ENCODE data around the gene NBPF12. TPM values are rescaled to one million over a fixed set of nuclear protein-coding genes. Genes with fewer than 3 reads are reported as not detected.
"Not testable (repeated sequence)": the region's sequence is repeated elsewhere in the genome, so short reads cannot be mapped to it uniquely, and the experiment has no call there.

The NBPF12 gene
- total RNA-seq, 1 donor from 2014 or later, result 8.4 TPM

- FAIRE-seq; H3K36me3 ChIP-seq (ENCODE audit: control insufficient read depth, insufficient read depth, low read length); H3K27me3 ChIP-seq (ENCODE audit: control insufficient read depth, insufficient read depth, low read length): not testable (repeated sequence)
- H3K4me3 ChIP-seq (ENCODE audit: low read depth, low read length), result peak overlapping the region; percentile 64
- DNase-seq (ENCODE audit: low read depth), result peak; percentile 56
Measured at GRCh38 chr1:146938927-146939786, 1.0 kb downstream of the NBPF12 start.

GRCh38 chr1:146940293-146940692, 2.2 kb downstream of the NBPF12 start:
- FAIRE-seq; DNase-seq (ENCODE audit: low read depth); H3K36me3 ChIP-seq (ENCODE audit: control insufficient read depth, insufficient read depth, low read length); H3K4me3 ChIP-seq (ENCODE audit: low read depth, low read length); H3K27me3 ChIP-seq (ENCODE audit: control insufficient read depth, insufficient read depth, low read length): not testable (repeated sequence)

GRCh38 chr1:146943342-146943886, 5.3 kb downstream of the NBPF12 start:
- H3K36me3 ChIP-seq (ENCODE audit: control insufficient read depth, insufficient read depth, low read length); H3K27me3 ChIP-seq (ENCODE audit: control insufficient read depth, insufficient read depth, low read length); DNase-seq (ENCODE audit: low read depth); FAIRE-seq; H3K4me3 ChIP-seq (ENCODE audit: low read depth, low read length): not testable (repeated sequence)

- not testable (repeated sequence) for DNase-seq (ENCODE audit: low read depth); H3K36me3 ChIP-seq (ENCODE audit: control insufficient read depth, insufficient read depth, low read length); H3K4me3 ChIP-seq (ENCODE audit: low read depth, low read length); FAIRE-seq; H3K27me3 ChIP-seq (ENCODE audit: control insufficient read depth, insufficient read depth, low read length)
Measured at GRCh38 chr1:146948127-146948526, 10.0 kb downstream of the NBPF12 start.

- H3K4me3 ChIP-seq (ENCODE audit: low read depth, low read length); H3K27me3 ChIP-seq (ENCODE audit: control insufficient read depth, insufficient read depth, low read length); FAIRE-seq; H3K36me3 ChIP-seq (ENCODE audit: control insufficient read depth, insufficient read depth, low read length); DNase-seq (ENCODE audit: low read depth): not testable (repeated sequence)
Measured at GRCh38 chr1:146964340-146964739, 26.2 kb downstream of the NBPF12 start.

- not testable (repeated sequence) for FAIRE-seq; H3K27me3 ChIP-seq (ENCODE audit: control insufficient read depth, insufficient read depth, low read length); H3K4me3 ChIP-seq (ENCODE audit: low read depth, low read length); H3K36me3 ChIP-seq (ENCODE audit: control insufficient read depth, insufficient read depth, low read length); DNase-seq (ENCODE audit: low read depth)
Measured at GRCh38 chr1:146966351-146966750, 28.2 kb downstream of the NBPF12 start.

- H3K36me3 ChIP-seq (ENCODE audit: control insufficient read depth, insufficient read depth, low read length); H3K27me3 ChIP-seq (ENCODE audit: control insufficient read depth, insufficient read depth, low read length); DNase-seq (ENCODE audit: low read depth); H3K4me3 ChIP-seq (ENCODE audit: low read depth, low read length); FAIRE-seq: not testable (repeated sequence)
Measured at GRCh38 chr1:146970656-146971055, 32.5 kb downstream of the NBPF12 start.

GRCh38 chr1:146972681-146973080, 34.6 kb downstream of the NBPF12 start:
- H3K27me3 ChIP-seq (ENCODE audit: control insufficient read depth, insufficient read depth, low read length); FAIRE-seq; DNase-seq (ENCODE audit: low read depth); H3K4me3 ChIP-seq (ENCODE audit: low read depth, low read length); H3K36me3 ChIP-seq (ENCODE audit: control insufficient read depth, insufficient read depth, low read length): not testable (repeated sequence)

- H3K27me3 ChIP-seq (ENCODE audit: control insufficient read depth, insufficient read depth, low read length); DNase-seq (ENCODE audit: low read depth); FAIRE-seq; H3K36me3 ChIP-seq (ENCODE audit: control insufficient read depth, insufficient read depth, low read length); H3K4me3 ChIP-seq (ENCODE audit: low read depth, low read length): not testable (repeated sequence)
Measured at GRCh38 chr1:146985855-146986254, 47.7 kb downstream of the NBPF12 start.

- H3K36me3 ChIP-seq (ENCODE audit: control insufficient read depth, insufficient read depth, low read length); H3K4me3 ChIP-seq (ENCODE audit: low read depth, low read length); H3K27me3 ChIP-seq (ENCODE audit: control insufficient read depth, insufficient read depth, low read length); DNase-seq (ENCODE audit: low read depth); FAIRE-seq: not testable (repeated sequence)
Measured at GRCh38 chr1:146986450-146986849, 48.3 kb downstream of the NBPF12 start.

GRCh38 chr1:146987502-146987901, 49.4 kb downstream of the NBPF12 start:
- DNase-seq (ENCODE audit: low read depth); H3K27me3 ChIP-seq (ENCODE audit: control insufficient read depth, insufficient read depth, low read length); FAIRE-seq; H3K36me3 ChIP-seq (ENCODE audit: control insufficient read depth, insufficient read depth, low read length); H3K4me3 ChIP-seq (ENCODE audit: low read depth, low read length): not testable (repeated sequence)

- not testable (repeated sequence) for H3K4me3 ChIP-seq (ENCODE audit: low read depth, low read length); H3K36me3 ChIP-seq (ENCODE audit: control insufficient read depth, insufficient read depth, low read length); H3K27me3 ChIP-seq (ENCODE audit: control insufficient read depth, insufficient read depth, low read length); FAIRE-seq; DNase-seq (ENCODE audit: low read depth)
Measured at GRCh38 chr1:146989455-146989854, 51.3 kb downstream of the NBPF12 start.

- H3K4me3 ChIP-seq (ENCODE audit: low read depth, low read length); DNase-seq (ENCODE audit: low read depth); H3K36me3 ChIP-seq (ENCODE audit: control insufficient read depth, insufficient read depth, low read length); H3K27me3 ChIP-seq (ENCODE audit: control insufficient read depth, insufficient read depth, low read length); FAIRE-seq: not testable (repeated sequence)
Measured at GRCh38 chr1:147008495-147008894, 70.4 kb downstream of the NBPF12 start.

GRCh38 chr1:147026975-147027374, 88.9 kb downstream of the NBPF12 start:
- not testable (repeated sequence) for FAIRE-seq; DNase-seq (ENCODE audit: low read depth); H3K36me3 ChIP-seq (ENCODE audit: control insufficient read depth, insufficient read depth, low read length); H3K4me3 ChIP-seq (ENCODE audit: low read depth, low read length); H3K27me3 ChIP-seq (ENCODE audit: control insufficient read depth, insufficient read depth, low read length)

All from bronchial epithelial cell (primary cell).